ENCODE results near the gene ERBB4.

ERBB4 gene

GRCh38 chr2:212328712-212329496 lies 209.7 kb downstream of the ERBB4 start:
- Histone ChIP-seq H3K27ac (no peak overlapping the region), H3K4me1 (no peaks in the 10 kb centered on the region), H3K79me2 (no peaks in the 10 kb centered on the region), H3K27me3 (ENCODE audit: control insufficient read depth, insufficient read depth, low read length) (no peaks in the 10 kb centered on the region), H3K4me3 (ENCODE audit: low read depth, low read length) (no peak overlapping the region), H3K9me3 (ENCODE audit: control insufficient read depth, low read length) (no peaks in the 10 kb centered on the region), H3K36me3 (ENCODE audit: control insufficient read depth, insufficient read depth, low read length) (no peaks in the 10 kb centered on the region), H2AFZ (no peak overlapping the region), H3K4me2 (ENCODE audit: low read length) (no peak overlapping the region), H3K9ac (no peak overlapping the region)
- no peak for TF ChIP-seq CTCF (IDR thresholded peaks at IDR 0.05)

- no peaks in the 10 kb centered on the region for H3K9me3 ChIP-seq (ENCODE audit: control insufficient read depth, low read length)
- H3K4me3 ChIP-seq (ENCODE audit: low read depth, low read length), result no peak overlapping the region
- no peak overlapping the region for H2AFZ ChIP-seq
- no peak overlapping the region for H3K27ac ChIP-seq
- no peaks in the 10 kb centered on the region for H3K4me1 ChIP-seq
- H3K27me3 ChIP-seq (ENCODE audit: control insufficient read depth, insufficient read depth, low read length), result no peaks in the 10 kb centered on the region
- no peaks in the 10 kb centered on the region for H3K36me3 ChIP-seq (ENCODE audit: control insufficient read depth, insufficient read depth, low read length)
- no peak overlapping the region for H3K9ac ChIP-seq
- no peaks in the 10 kb centered on the region for H3K79me2 ChIP-seq
- no peak for TF ChIP-seq CTCF (IDR thresholded peaks at IDR 0.05)
- no peak overlapping the region for H3K4me2 ChIP-seq (ENCODE audit: low read length)
Observed at GRCh38 chr2:212328136-212328535, 210.5 kb downstream of the ERBB4 start.

GRCh38 chr2:212327171-212327809 lies 211.3 kb downstream of the ERBB4 start:
- H3K9ac ChIP-seq, result no peak overlapping the region
- no peaks in the 10 kb centered on the region for H3K36me3 ChIP-seq (ENCODE audit: control insufficient read depth, insufficient read depth, low read length)
- no peaks in the 10 kb centered on the region for H3K27me3 ChIP-seq (ENCODE audit: control insufficient read depth, insufficient read depth, low read length)
- no peak overlapping the region for H3K4me3 ChIP-seq (ENCODE audit: low read depth, low read length)
- H3K4me1 ChIP-seq, result no peaks in the 10 kb centered on the region
- no peak overlapping the region for H3K4me2 ChIP-seq (ENCODE audit: low read length)
- H3K9me3 ChIP-seq (ENCODE audit: control insufficient read depth, low read length), result no peaks in the 10 kb centered on the region
- H3K79me2 ChIP-seq, result no peaks in the 10 kb centered on the region
- H3K27ac ChIP-seq, result no peak overlapping the region
- no peak overlapping the region for H2AFZ ChIP-seq
- no peak for TF ChIP-seq CTCF (IDR thresholded peaks at IDR 0.05)

GRCh38 chr2:212318636-212319035 lies 220.0 kb downstream of the ERBB4 start:
- Histone ChIP-seq H3K4me2 (ENCODE audit: low read length) (no peak overlapping the region), H3K9me3 (ENCODE audit: control insufficient read depth, low read length) (no peaks in the 10 kb centered on the region), H3K27ac (no peak overlapping the region), H3K36me3 (ENCODE audit: control insufficient read depth, insufficient read depth, low read length) (no peaks in the 10 kb centered on the region), H3K27me3 (ENCODE audit: control insufficient read depth, insufficient read depth, low read length) (no peaks in the 10 kb centered on the region), H3K9ac (no peak overlapping the region), H3K79me2 (no peaks in the 10 kb centered on the region), H3K4me3 (ENCODE audit: low read depth, low read length) (no peak overlapping the region), H2AFZ (no peak overlapping the region), H3K4me1 (no peaks in the 10 kb centered on the region)
- TF ChIP-seq CTCF (IDR thresholded peaks at IDR 0.05), result no peak
